HG03439 (cell line): Measurements from ENCODE around the gene DUOXA1.

Source experiments
- ATAC-seq: cut with Tn5 transposase; IDR thresholded peaks from one replicate; pipeline ENCODE4 v1.9.1; 2021; ENCODE audit warnings: mild to moderate bottlenecking, moderate library complexity; ENCODE audit not compliant: unreplicated experiment

DUOXA1 gene

GRCh38 chr15:45129651-45130129 is at the start of gene DUOXA1, which contains the start of gene DUOX1:
Gene DUOXA1 (minus strand): TSS chr15:45129879. CDS start chr15:45123014, 6,865 bp downstream.
Gene DUOX1 (plus strand): TSS chr15:45129994. CDS start chr15:45131967, 1,973 bp downstream.
- no peak for ATAC-seq

GRCh38 chr15:45177285-45177684 is 47.6 kb upstream of the DUOXA1 start:
- ATAC-seq, result no peak

GRCh38 chr15:45174577-45174976 is 44.9 kb upstream of the DUOXA1 start:
- ATAC-seq, result no peak

- ATAC-seq, result no peak
Observed at GRCh38 chr15:45174069-45174468, 44.4 kb upstream of the DUOXA1 start.

- no peak for ATAC-seq
Observed at GRCh38 chr15:45171912-45172311, 42.2 kb upstream of the DUOXA1 start.

GRCh38 chr15:45169608-45170480 is 40.2 kb upstream of the DUOXA1 start:
- no peak for ATAC-seq

GRCh38 chr15:45168751-45169551 is 39.3 kb upstream of the DUOXA1 start:
- ATAC-seq, result no peak

GRCh38 chr15:45168286-45168685 is 38.6 kb upstream of the DUOXA1 start:
- ATAC-seq, result no peak

GRCh38 chr15:45167631-45168205 is 38.0 kb upstream of the DUOXA1 start:
- no peak for ATAC-seq

- ATAC-seq, result peak; percentile 86
Observed at GRCh38 chr15:45166834-45167630, 37.4 kb upstream of the DUOXA1 start.

GRCh38 chr15:45165536-45165935 is 35.9 kb upstream of the DUOXA1 start:
- no peak for ATAC-seq

- ATAC-seq, result no peak
Observed at GRCh38 chr15:45164914-45165313, 35.2 kb upstream of the DUOXA1 start.

GRCh38 chr15:45163508-45163856 is 33.8 kb upstream of the DUOXA1 start:
- ATAC-seq, result no peak

- ATAC-seq, result peak; percentile 49
Observed at GRCh38 chr15:45162771-45163507, 33.3 kb upstream of the DUOXA1 start.

GRCh38 chr15:45161666-45162065 is 32.0 kb upstream of the DUOXA1 start:
- no peak for ATAC-seq

- no peak for ATAC-seq
Observed at GRCh38 chr15:45157974-45158373, 28.3 kb upstream of the DUOXA1 start.

GRCh38 chr15:45156744-45157455 is 27.2 kb upstream of the DUOXA1 start:
- ATAC-seq, result no peak

GRCh38 chr15:45155739-45156138 is 26.1 kb upstream of the DUOXA1 start:
- no peak for ATAC-seq
